Renal pelvis (tissue), 4 donors: ENCODE results near the gene FBXO36. TPM values are rescaled to one million over a fixed set of nuclear protein-coding genes. Genes with fewer than 3 reads are reported as not detected.
"Not testable (repeated sequence)": the region's sequence is repeated elsewhere in the genome, so short reads cannot be mapped to it uniquely, and the experiment has no call there.

Experiments used
- DNase-seq: peaks from one replicate; pipeline ENCODE4 v3.0.0-alpha.2; 2013
- polyA plus RNA-seq, 3 donors: library from polyadenylated mRNA; unstranded; fragments of 120-200 nt; gene quantifications; one replicate each; pipeline ENCODE4 v1.2.1, GENCODE V29; 2013; ENCODE audit not compliant: insufficient read length in 3 of 3

Gene FBXO36
- polyA plus RNA-seq, 3 donors = 5.9 to 7.8 (median 7.3) TPM

GRCh38 chr2:229955663-229956062 is 33.4 kb downstream of the FBXO36 start:
- DNase-seq = no peak

GRCh38 chr2:229956491-229956890 is 34.2 kb downstream of the FBXO36 start:
- no peak for DNase-seq

- not testable (repeated sequence) for DNase-seq
These were observed 41.3 kb downstream of the FBXO36 start for GRCh38 chr2:229963596-229963995.

DNA sequence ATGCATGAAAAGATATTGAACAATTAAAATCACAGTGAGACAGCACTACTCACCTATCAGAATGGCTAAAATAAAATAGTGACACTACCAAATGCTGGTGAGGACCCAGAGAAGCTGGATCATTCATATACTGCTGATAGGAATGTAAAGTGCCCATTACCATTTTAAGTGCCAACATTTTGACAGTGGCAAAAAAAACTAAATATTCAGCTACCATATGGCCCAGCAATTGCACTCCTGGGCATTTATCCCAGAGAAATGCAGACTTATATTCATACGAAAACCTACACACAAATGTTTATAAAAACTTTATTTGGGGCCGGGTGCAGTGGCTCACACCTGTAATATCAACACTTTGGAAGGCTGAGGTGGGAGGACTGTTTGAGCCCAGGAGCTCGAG is 47.6 kb downstream of the FBXO36 start:
- no peak for DNase-seq

DNA sequence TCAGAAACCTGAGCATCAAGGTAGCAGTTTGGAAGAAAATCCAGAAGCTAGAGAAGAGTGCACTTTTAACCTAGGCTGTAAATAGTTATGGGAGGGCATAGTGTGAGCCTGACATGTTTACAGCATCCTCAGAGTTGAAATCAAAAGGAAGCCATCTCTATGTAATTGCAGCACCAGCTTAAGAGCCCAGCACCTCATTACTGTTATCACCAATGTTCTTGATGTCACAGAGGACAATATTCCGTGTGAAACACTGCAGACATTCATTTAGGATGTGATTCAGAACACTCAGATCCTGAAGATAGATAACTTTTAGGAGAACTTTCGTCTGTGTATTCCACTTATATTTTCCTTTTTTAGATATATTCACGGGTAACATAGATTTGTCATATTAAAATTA is 48.1 kb downstream of the FBXO36 start:
- DNase-seq = no peak

GRCh38 chr2:229971298-229971790 is 49.0 kb downstream of the FBXO36 start:
- no peak for DNase-seq

GRCh38 chr2:229974266-229974665 is 52.0 kb downstream of the FBXO36 start:
- no peak for DNase-seq

DNA sequence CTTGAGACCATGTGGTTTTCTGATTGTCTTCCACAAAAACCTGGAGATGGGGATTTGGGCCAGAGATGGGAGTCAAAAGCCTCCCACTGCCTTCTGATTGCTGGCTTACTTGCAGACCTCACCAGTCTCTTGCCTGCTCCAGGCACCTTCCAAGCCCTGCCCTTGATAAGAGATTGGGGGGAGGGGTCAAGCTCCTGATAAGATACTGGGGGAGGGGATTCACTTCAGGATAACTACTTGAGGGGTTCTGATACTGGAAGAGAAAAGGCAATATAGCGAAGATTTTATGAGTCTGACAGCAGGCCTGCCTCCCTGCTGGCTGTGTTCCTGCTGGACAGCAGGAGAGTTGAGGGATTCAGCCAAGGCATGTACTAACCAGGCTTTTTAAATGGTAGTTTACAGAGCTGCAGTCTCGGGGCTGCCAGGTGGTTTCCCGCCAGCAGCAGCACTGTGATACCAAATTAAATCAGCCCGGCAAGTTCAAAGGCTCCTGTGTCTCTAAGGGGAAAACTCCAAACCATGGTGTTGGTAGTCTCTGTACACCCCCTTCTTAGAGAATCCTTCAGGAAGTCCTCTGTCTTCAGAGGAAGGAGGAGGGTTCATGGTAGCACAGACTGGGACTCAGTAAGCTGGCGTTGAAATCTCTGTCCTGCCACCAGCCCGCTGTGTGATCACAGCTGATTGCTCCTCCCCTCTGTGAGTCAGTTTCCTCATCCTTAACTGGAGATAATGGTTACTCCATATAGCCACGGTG is 58.3 kb downstream of the FBXO36 start:
- no peak for DNase-seq

- DNase-seq = no peak
These were observed 70.9 kb downstream of the FBXO36 start for GRCh38 chr2:229993236-229993635.

GRCh38 chr2:229996320-229996719 is 74.0 kb downstream of the FBXO36 start:
- DNase-seq = no peak

DNA sequence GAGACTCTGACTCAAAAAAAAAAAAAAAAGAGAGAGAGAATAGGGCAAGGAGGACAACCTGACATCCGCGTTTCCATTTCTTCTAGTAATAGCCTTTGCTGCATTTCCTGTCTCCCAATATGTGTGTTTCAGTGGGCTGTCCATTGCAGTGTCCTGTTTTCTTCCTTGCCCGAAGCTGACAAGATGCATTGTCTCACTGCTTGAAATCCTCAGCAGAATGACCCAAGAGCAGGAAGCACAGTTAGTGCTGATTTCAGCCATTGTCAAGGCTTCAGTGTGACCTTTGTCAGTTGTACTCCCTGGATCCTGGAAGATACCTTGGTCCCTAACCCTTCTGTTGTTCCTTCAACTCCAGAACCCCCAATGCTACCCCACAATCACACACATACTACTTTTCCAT is 75.3 kb downstream of the FBXO36 start:
- no peak for DNase-seq

DNA sequence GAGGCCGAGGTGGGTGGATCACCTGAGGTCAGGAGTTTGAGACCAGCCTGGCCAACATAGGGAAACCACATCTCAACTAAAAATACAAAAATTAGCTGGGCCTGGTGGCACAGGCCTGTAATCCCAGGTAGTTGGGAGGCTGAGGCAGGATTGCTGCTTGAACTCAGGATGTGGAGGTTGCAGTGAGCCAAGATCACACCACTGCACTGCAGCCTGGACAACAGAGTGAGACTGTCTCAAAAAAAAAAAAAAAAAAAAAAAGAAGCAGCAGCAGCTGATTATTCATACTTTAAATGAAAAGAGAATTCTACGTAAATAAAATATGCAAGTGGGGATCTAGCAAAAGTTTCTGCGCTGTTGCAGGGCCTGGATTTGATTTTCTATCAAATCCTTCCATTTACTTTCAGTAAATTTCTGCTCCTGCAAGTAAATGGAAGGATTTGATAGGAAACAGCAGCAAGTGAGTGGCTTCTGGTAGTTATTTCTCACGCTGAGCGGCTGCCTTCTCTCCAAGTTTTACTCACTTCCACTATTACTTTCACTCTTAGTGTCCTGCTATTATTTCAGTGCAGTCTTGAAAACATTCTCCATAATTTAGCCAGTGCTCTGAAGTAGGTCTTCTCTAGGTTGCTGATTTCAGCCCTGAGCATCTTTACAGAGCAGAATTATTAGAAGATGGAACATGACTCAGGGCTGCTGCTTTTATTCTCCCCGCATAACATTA is 78.0 kb downstream of the FBXO36 start:
- DNase-seq = no peak

DNA sequence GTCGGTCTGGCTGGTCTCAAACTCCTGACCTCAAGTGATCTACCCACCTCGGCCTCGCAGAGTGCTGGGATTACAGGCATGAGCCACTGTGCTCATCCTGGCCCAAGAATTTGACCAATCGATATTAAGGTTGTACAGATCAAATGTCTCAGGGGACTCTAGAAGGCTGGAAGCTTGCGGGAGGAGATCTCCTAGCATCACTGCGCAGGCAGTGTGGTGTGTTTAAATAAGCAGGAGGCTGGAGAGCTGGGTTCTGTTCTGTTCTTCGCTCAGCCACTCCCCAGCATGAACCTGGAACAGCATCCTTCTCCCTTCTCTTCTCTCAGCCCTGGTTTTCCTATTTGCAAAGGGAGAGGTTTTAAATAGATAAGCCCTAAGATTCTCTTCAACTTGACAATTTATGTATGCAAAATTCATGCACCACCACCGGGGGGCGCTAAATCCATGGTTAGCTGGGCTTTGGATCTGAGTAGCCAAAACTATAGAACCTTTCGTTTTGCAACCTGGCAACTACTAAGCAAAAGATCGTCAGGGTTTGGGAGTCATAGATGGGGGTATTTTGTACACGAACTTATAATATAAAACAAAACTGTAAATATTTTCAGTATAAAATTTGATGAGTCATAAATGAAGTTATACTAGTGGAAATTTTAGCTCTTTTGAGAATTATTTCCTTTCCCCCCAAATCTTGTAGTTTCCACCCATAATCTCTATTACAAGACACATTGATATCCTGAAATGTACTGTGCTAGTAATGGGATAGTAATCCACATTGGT is 85.8 kb downstream of the FBXO36 start:
- DNase-seq = peak; percentile 15

DNA sequence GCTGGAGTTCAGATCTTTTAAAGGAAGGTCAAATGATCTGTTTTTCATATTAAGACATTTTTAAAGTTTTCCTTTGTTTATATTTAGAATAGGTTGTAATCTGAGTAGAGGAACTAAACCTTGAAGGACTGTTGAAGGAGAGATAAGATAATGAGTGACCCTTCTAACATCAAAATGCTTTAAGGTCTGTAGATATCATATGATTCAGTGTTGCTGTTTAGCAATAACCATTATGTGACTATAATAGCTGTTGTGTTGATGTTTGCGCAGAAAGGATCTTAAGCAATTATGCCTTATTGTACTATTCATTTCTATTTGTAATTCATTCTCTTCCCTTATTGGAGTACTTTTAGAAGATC is 86.4 kb downstream of the FBXO36 start:
- no peak for DNase-seq

- no peak for DNase-seq
These were observed 88.2 kb downstream of the FBXO36 start for GRCh38 chr2:230010501-230010900.

GRCh38 chr2:230011617-230012016 is 89.3 kb downstream of the FBXO36 start:
- DNase-seq = no peak

- DNase-seq = no peak
These were observed 90.1 kb downstream of the FBXO36 start for GRCh38 chr2:230012267-230012884.

GRCh38 chr2:230016844-230017243 is 94.5 kb downstream of the FBXO36 start:
- DNase-seq = no peak

DNA sequence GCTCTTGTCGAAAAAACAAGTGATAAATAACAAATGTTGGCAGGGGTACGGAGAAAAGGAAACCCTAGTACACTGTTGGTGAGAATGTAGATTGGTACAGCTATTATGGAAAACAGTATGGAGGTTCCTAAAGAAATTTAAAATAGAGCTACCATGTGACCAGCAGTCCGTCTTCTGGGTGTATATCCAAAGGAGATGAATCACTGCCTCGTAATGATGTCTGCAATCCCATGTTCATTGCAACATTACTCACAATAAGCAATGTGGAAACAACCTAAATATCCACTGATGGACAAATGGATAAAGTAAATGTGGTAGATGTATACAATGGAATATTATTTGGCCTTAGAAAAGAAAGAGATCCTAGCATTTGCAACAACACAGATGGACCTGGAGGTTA is 95.8 kb downstream of the FBXO36 start:
- DNase-seq = no peak

- no peak for DNase-seq
These were observed 97.4 kb downstream of the FBXO36 start for GRCh38 chr2:230019742-230020141.

- no peak for DNase-seq
These were observed 101.0 kb downstream of the FBXO36 start for GRCh38 chr2:230023313-230023712.

DNA sequence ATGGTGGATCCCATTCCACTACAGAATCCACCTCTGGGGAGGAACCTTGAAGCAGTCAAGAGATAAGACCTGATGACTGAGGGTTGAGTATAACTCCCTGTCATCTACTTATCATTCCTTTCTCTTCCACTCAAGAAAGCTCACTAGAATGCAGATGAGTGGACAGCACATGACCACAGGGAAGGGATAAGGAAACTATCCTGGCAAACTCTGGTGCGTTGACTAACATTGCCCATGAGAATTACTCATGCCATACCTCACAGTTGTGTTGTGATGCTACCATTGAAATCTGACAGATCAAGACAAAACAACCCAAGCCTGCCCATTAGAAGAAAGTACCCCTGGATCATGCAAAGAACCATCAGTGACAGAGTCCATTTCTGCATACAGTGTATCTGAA is 119.9 kb downstream of the FBXO36 start:
- no peak for DNase-seq
